Sigmoid colon (tissue), 3 donors: ENCODE measurements around the gene MRPL44.

Experiments used
- CTCF ChIP-seq, 4 experiments: fragments of 450-650 bp in 3 of 4; fragments of 200-600 bp in 1 of 4; IDR thresholded peaks; one replicate each; pipeline ENCODE4 v1.5.1; 2016 to 2019; ENCODE audit warnings: antibody characterized with exemption in 4 of 4, mild to moderate bottlenecking in 3 of 4, moderate library complexity in 2 of 4
- POLR2A ChIP-seq, 2 donors: fragments of 450-650 bp; IDR thresholded peaks; one replicate each; pipeline ENCODE4 v1.6.1; 2016; ENCODE audit warnings: antibody characterized with exemption in 2 of 2, mild to moderate bottlenecking in 2 of 2, moderate library complexity in 2 of 2

GRCh38 chr2:223921204-223921603, 36.1 kb upstream of the MRPL44 start:
- TF ChIP-seq CTCF (IDR thresholded peaks at IDR 0.05) (no peak), POLR2A (IDR thresholded peaks at IDR 0.05) (no peak)
